Epithelial cell of esophagus (primary cell): ENCODE measurements around the gene COL26A1.

Experiments
- DNase-seq: peaks from one replicate; pipeline ENCODE4 v3.0.0; 2010; ENCODE audit warnings: low read depth
- H3K4me3 ChIP-seq: 2 replicates; pipeline ENCODE4 v1.5.1; 2011; ENCODE audit warnings: mild to moderate bottlenecking, low read length, control low read depth
- TF ChIP-seq, protein P1 (sequence below): IDR thresholded peaks from 2 replicates; pipeline ENCODE4 v1.5.1; 2011; ENCODE audit warnings: low read depth, mild to moderate bottlenecking, low read length, control low read depth, inconsistent platforms; ENCODE audit not compliant: insufficient read depth; ENCODE audit errors: missing control alignments

The COL26A1 gene

DNA sequence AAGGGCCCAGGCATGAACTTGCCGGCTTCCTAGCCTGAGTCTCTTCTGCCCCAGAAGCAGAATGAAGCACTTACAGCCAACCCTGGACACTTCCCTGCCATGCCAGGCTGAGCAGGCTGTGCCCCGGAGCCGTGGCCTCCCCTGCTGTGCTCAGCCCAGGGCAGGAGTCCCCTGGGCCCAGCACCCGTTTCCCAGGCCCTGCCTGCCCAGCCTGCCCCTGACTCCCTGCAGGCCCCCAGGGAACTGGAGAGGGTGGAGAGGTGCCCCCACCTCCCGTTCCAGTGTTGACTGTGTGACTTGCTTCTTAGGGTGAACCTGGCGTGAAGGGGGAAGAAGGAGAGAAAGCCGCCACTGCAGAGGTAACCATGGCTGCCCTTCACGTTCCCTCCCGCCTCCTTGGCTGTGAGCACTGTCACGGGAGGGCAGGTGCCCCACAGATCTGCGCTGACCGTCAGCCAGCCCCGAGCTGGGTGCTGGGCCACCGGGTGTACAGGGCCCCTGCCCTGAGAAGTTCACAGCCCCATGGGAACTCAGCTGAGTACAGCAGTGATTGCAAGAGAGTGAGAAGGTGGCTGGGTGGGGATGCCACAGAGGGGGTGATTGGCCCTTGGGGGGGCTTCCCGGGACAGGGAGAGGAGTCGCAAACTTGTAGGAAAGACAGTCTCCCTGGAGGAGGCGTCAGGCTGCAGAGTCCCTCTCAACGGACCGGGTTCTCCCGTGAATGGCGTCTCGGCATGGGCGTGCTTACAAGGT is 190.5 kb downstream of the COL26A1 start:
- no peak overlapping the region for H3K4me3 ChIP-seq
- DNase-seq = no peak
- TF ChIP-seq, protein P1, sequence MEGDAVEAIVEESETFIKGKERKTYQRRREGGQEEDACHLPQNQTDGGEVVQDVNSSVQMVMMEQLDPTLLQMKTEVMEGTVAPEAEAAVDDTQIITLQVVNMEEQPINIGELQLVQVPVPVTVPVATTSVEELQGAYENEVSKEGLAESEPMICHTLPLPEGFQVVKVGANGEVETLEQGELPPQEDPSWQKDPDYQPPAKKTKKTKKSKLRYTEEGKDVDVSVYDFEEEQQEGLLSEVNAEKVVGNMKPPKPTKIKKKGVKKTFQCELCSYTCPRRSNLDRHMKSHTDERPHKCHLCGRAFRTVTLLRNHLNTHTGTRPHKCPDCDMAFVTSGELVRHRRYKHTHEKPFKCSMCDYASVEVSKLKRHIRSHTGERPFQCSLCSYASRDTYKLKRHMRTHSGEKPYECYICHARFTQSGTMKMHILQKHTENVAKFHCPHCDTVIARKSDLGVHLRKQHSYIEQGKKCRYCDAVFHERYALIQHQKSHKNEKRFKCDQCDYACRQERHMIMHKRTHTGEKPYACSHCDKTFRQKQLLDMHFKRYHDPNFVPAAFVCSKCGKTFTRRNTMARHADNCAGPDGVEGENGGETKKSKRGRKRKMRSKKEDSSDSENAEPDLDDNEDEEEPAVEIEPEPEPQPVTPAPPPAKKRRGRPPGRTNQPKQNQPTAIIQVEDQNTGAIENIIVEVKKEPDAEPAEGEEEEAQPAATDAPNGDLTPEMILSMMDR = no peak

DNA sequence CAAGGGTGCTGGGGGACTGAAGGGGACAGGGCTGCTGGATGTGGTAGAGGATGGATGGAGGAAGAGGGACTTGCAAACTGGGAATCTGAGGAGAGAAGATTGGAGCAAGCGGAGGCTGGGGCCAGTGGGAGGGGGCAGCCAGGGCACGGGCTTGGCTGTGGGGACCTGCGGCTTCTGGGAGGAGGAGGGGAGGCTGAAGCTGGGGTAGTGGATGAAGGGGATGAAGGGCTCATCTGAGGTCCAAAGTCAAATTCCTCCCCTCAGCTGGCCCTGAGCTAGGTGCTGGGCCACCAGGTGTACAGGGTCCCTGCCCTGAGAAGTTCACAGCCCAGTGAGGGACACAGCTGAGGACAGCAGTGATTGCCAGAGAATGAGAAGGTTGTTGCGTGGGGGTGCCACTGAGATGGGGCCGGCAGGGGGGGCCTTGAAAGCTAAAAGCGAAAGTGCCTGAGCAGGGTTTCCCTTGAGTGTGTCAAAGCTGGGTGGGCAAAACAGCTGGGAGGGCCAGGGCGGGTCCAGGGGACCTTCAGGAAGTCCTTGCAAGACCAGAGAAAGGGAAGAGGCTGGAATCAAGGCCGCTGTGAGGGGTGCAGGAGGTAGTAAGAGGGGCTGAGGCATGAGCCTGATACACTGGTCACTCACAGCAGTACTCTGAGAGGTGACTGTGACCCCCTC is 191.2 kb downstream of the COL26A1 start:
- no peak overlapping the region for H3K4me3 ChIP-seq
- TF ChIP-seq, protein P1 = no peak
- DNase-seq = no peak

DNA sequence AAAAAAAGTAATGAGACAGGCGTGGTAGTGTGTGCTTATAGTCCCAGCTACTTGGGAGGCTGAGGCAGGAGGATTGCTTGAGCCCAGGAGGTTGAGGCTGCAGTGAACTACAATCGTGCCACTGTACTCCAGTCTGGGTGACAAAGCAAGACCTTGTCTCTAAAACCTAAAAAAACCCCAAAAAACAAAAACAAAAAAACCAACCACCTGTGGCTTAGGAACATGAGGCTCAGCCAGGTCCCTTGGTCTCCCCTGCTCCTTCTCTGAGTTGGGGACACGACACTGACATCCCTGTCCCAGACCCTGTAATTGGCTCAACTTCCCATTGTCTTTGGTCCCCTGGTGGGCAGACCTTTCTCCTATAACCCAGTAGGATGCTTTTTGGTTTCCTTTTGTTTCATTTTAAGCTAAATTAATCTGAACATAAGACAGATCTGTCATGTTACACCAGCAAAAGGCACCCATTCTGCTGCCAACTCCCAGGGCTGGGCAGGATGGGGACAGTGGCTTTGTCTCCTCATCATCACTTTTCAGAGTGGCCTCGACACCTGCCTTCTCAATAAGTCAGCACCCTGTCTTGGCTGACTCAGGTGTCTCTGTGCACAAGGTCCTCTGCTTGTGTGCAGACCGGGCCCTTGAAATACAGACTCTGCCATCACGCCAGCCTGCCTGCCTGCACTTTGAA is 192.1 kb downstream of the COL26A1 start:
- no peak overlapping the region for H3K4me3 ChIP-seq
- TF ChIP-seq, protein P1 = no peak
- DNase-seq = no peak

DNA sequence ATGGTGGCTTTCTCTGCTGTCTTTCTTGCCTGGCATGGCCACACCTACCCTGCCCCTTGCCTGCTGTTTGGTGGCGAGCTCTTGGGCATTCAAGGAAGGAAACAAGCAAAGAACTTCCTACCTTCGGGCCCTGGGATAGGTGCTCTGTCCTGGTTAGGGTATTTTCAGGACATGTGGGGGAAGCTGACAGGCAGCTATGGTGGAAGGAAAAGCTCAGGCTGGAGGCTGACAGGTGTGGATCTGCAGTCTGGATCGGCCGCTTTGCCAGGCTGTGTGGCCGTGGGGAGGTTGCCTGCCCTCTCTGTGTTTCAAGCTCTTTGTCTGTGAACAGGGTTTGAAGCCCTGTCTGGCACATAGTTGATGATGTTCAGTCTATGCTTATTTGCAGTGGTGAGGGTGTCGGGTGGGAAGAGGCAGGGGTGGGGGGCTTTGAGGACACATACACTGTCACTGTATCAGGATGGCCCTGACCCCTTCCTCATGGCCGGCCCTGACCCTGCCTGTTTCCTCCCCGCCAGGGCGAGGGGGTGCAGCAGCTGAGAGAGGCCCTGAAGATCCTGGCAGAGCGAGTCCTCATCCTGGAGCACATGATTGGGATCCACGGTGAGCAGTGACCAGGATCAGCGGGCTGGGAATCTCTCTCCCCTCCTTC is 192.7 kb downstream of the COL26A1 start:
- no peak for DNase-seq
- H3K4me3 ChIP-seq = no peak overlapping the region
- TF ChIP-seq, protein P1 = no peak

DNA sequence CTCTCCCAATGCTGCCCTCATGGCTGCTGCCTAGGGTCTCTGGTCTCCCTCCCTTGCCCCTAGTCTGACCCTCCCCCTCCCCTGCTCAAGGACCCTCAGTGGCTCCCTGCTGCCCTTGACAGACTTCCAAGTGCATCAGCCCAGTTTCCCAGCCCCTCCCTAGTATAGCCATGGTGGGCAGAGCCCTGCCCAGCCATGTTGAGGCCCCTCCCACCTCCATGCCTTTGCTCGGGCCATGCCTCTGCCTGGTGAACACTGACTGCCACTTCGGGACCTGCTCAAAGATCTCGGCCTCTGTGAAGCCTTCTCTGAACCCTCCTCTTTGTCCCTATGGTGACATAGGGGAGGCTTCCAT is 193.2 kb downstream of the COL26A1 start:
- no peak for DNase-seq
- no peak overlapping the region for H3K4me3 ChIP-seq
- TF ChIP-seq, protein P1 = no peak

DNA sequence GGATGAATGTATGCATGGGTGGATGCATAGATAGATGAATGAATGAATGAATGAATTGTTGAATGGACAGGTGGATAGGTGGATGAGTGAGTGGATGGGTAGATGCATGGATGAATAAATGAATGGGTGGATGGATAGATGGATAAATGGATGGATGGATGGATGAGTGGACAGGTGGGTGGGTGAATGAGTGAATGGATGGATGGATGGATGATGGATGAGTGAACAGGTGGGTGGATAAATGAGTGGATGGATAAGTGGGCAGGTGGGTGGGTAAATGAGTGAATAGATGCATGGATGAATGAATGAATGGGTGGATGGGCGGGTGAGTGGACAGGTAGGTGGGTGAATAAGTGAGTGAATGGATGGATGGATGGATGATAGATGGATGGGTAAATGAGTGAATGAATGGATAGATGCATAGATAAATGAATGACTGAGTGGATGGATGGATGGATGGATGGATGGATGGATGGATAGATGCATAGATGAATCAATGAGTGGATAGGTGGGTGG is 193.8 kb downstream of the COL26A1 start:
- TF ChIP-seq, protein P1 = no peak
- no peak for DNase-seq
- H3K4me3 ChIP-seq = no peak overlapping the region
